MCF 10A (cell line): ENCODE measurements around the gene FEZF1. TPM values are rescaled to one million over a fixed set of nuclear protein-coding genes. Genes with fewer than 3 reads are reported as not detected.

Experiments
- BruUV-seq: library from RNA; stranded (reverse); fragments of 400-500 nt; replicated peaks from 2 replicates; lab custom pipeline; 2021; lab: Mats Ljungman, UMichigan
- CTCF ChIA-PET: fragments of 300-600 bp; sonication (Branson Sonifier 250); formaldehyde crosslinking; extraction: SDS; loops from one replicate; lab custom pipeline; 2021; ENCODE audit warnings: antibody characterized with exemption, inconsistent platforms; lab: Yijun Ruan, JAX
- POLR2A ChIA-PET: fragments of 300-600, 350-650 bp; sonication (Branson Sonifier 250); formaldehyde crosslinking; extraction: SDS; loops from one replicate; lab custom pipeline; 2020; ENCODE audit warnings: antibody characterized with exemption, inconsistent platforms; lab: Yijun Ruan, JAX
- DNase-seq: peaks from one replicate; pipeline ENCODE4 v3.0.0-alpha.2; 2018; ENCODE audit not compliant: unreplicated experiment
- H3K27ac Mint-ChIP-seq: one replicate; pipeline ENCODE4 v1.8.0; 2022; ENCODE audit warnings: mild to moderate bottlenecking, low read depth, mixed read lengths; ENCODE audit not compliant: unreplicated experiment
- H3K27me3 Mint-ChIP-seq: one replicate; pipeline ENCODE4 v1.8.0; 2022; ENCODE audit warnings: mixed read lengths; ENCODE audit not compliant: insufficient read depth, unreplicated experiment
- H3K36me3 Mint-ChIP-seq: one replicate; pipeline ENCODE4 v1.8.0; 2022; ENCODE audit warnings: mild to moderate bottlenecking, moderate library complexity, mixed read lengths; ENCODE audit not compliant: insufficient read depth, unreplicated experiment
- H3K4me1 Mint-ChIP-seq: one replicate; pipeline ENCODE4 v1.8.0; 2022; ENCODE audit warnings: mixed read lengths; ENCODE audit not compliant: insufficient read depth, unreplicated experiment
- H3K4me3 Mint-ChIP-seq: one replicate; pipeline ENCODE4 v1.8.0; 2022; ENCODE audit warnings: mild to moderate bottlenecking, moderate library complexity, mixed read lengths; ENCODE audit not compliant: unreplicated experiment
- H3K9me3 Mint-ChIP-seq: one replicate; pipeline ENCODE4 v1.8.0; 2022; ENCODE audit warnings: mixed read lengths; ENCODE audit not compliant: unreplicated experiment
- CTCF ChIP-seq: fragments of 200-600 bp; IDR thresholded peaks from one replicate; pipeline ENCODE4 v1.8.0; 2022; ENCODE audit warnings: antibody characterized with exemption, mild to moderate bottlenecking; ENCODE audit not compliant: unreplicated experiment
- intact Hi-C: fragments of 100-400 bp; cut with micrococcal nuclease; formaldehyde crosslinking; loops from 2 replicates; pipeline ENCODE4 v1.14.1; 2022
- total RNA-seq: library from RNA; stranded (reverse); gene quantifications from 2 replicates; pipeline ENCODE4 v1.2.3, GENCODE V29; 2022

The FEZF1 gene
- total RNA-seq, 1 experiment from 2014 or later, result not detected

- peaks cover 21% of the 10 kb centered on the region for H3K27me3 Mint-ChIP-seq
- ChIA-PET POLR2A (no interaction called here), CTCF (no interaction called here)
- no peak overlapping the region for H3K4me3 Mint-ChIP-seq
- peaks cover 5% of the 10 kb centered on the region for H3K4me1 Mint-ChIP-seq
- no peak overlapping the region for H3K27ac Mint-ChIP-seq
- TF ChIP-seq CTCF, result no peak
- no peaks in the 10 kb centered on the region for H3K36me3 Mint-ChIP-seq
- intact Hi-C loops, result no loop called here
- DNase-seq, result no peak
- no TSS peak for BruUV-seq
- peaks cover 7% of the 10 kb centered on the region for H3K9me3 Mint-ChIP-seq
Observed at GRCh38 chr7:122306320-122307227, 2.0 kb upstream of the FEZF1 start.

GRCh38 chr7:122305475-122306319 is 1.1 kb upstream of the FEZF1 start:
- TF ChIP-seq CTCF, result no peak
- no peak for DNase-seq
- peaks cover 5% of the 10 kb centered on the region for H3K4me1 Mint-ChIP-seq
- no peak overlapping the region for H3K27ac Mint-ChIP-seq
- BruUV-seq, result no TSS peak
- H3K36me3 Mint-ChIP-seq, result no peaks in the 10 kb centered on the region
- H3K9me3 Mint-ChIP-seq, result peaks cover 7% of the 10 kb centered on the region
- intact Hi-C loops, result no loop called here
- H3K27me3 Mint-ChIP-seq, result peaks cover 21% of the 10 kb centered on the region
- ChIA-PET CTCF (interaction anchor here (1.0 kb wide), 1 partner anchor 87 kb away, joined by 3 read pairs; no protein-coding TSS in a partner anchor), POLR2A (no interaction called here)
- no peak overlapping the region for H3K4me3 Mint-ChIP-seq

GRCh38 chr7:122304996-122305421 is 459 bp upstream of the FEZF1 start:
- H3K27me3 Mint-ChIP-seq, result peaks cover 23% of the 10 kb centered on the region
- no peak overlapping the region for H3K27ac Mint-ChIP-seq
- H3K36me3 Mint-ChIP-seq, result no peaks in the 10 kb centered on the region
- DNase-seq, result no peak
- ChIA-PET POLR2A (no interaction called here), CTCF (interaction anchor here (0.6 to 1.0 kb wide), 2 partner anchors 86 to 1057 kb away, joined by 3 read pairs; no protein-coding TSS in a partner anchor)
- peaks cover 7% of the 10 kb centered on the region for H3K9me3 Mint-ChIP-seq
- no TSS peak for BruUV-seq
- H3K4me3 Mint-ChIP-seq, result no peak overlapping the region
- H3K4me1 Mint-ChIP-seq, result peaks cover 5% of the 10 kb centered on the region
- TF ChIP-seq CTCF, result no peak
- intact Hi-C loops, result no loop called here
